HG03135 (cell line): ENCODE results near the gene DR1.
"Not testable (repeated sequence)": the region's sequence is repeated elsewhere in the genome, so short reads cannot be mapped to it uniquely, and the experiment has no call there.

Experiments
- ATAC-seq: cut with Tn5 transposase; IDR thresholded peaks from one replicate; pipeline ENCODE4 v1.9.1; 2021; ENCODE audit warnings: mild to moderate bottlenecking, moderate library complexity; ENCODE audit not compliant: unreplicated experiment

DR1 gene

GRCh38 chr1:93339171-93339697, 6.5 kb upstream of the DR1 start:
- no peak for ATAC-seq

GRCh38 chr1:93340090-93340489, 5.6 kb upstream of the DR1 start:
- ATAC-seq: no peak

- no peak for ATAC-seq
Observed at GRCh38 chr1:93344484-93344883, 1.2 kb upstream of the DR1 start.

GRCh38 chr1:93344886-93345632, 648 bp upstream of the DR1 start:
- peak; percentile 3 for ATAC-seq

- peak; percentile 25 for ATAC-seq
Observed at GRCh38 chr1:93346421-93346993, 800 bp downstream of the DR1 start.

GRCh38 chr1:93347334-93347899, 1.7 kb downstream of the DR1 start:
- ATAC-seq: no peak

GRCh38 chr1:93348104-93348728, 2.5 kb downstream of the DR1 start:
- ATAC-seq: no peak

- ATAC-seq: no peak
Observed at GRCh38 chr1:93349231-93350135, 3.8 kb downstream of the DR1 start.

- no peak for ATAC-seq
Observed at GRCh38 chr1:93350322-93350721, 4.6 kb downstream of the DR1 start.

GRCh38 chr1:93350875-93351274, 5.2 kb downstream of the DR1 start:
- ATAC-seq: no peak

- not testable (repeated sequence) for ATAC-seq
Observed at GRCh38 chr1:93351346-93351745, 5.6 kb downstream of the DR1 start.

- ATAC-seq: no peak
Observed at GRCh38 chr1:93352376-93352775, 6.7 kb downstream of the DR1 start.

GRCh38 chr1:93353286-93353685, 7.6 kb downstream of the DR1 start:
- ATAC-seq: no peak

GRCh38 chr1:93354749-93355148, 9.0 kb downstream of the DR1 start:
- no peak for ATAC-seq

GRCh38 chr1:93357242-93357641, 11.5 kb downstream of the DR1 start:
- ATAC-seq: no peak

GRCh38 chr1:93358293-93358692, 12.6 kb downstream of the DR1 start:
- no peak for ATAC-seq

GRCh38 chr1:93360111-93360510, 14.4 kb downstream of the DR1 start:
- no peak for ATAC-seq

GRCh38 chr1:93362237-93362636, 16.5 kb downstream of the DR1 start:
- ATAC-seq: no peak

GRCh38 chr1:93365813-93366212, 20.1 kb downstream of the DR1 start:
- no peak for ATAC-seq

- no peak for ATAC-seq
Observed at GRCh38 chr1:93369734-93370133, 24.0 kb downstream of the DR1 start.
